ENCODE measurements around the gene DNAJB6. TPM values are rescaled to one million over a fixed set of nuclear protein-coding genes. Genes with fewer than 3 reads are reported as not detected.
"Not testable (repeated sequence)": the region's sequence is repeated elsewhere in the genome, so short reads cannot be mapped to it uniquely, and the experiment has no call there.

The DNAJB6 gene
- total RNA-seq, 1 donor from 2014 or later: 90.7 TPM

GRCh38 chr7:157438121-157439025, 101.6 kb downstream of the DNAJB6 start:
- intact Hi-C loops (cut with micrococcal nuclease): no loop called here

DNA sequence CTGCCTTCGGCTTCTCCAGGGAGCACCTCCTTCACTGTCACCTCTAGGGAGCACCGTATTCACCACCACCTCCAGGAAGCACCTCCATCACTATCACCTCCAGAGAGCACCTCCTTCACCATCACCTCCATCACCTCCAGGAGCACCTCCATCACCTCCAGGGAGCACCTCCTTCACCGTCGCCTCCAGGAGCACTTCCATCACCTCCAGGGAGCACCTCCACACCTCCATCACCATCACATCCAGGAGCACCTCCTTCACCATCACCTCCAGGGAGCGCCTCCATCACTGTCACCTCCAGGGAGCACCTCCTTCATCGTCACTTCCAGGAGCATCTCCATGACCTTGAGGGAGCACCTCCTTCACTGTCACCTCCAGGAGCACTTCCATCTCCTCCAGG, 102.3 kb downstream of the DNAJB6 start:
- intact Hi-C loops (cut with micrococcal nuclease): no loop called here

DNA sequence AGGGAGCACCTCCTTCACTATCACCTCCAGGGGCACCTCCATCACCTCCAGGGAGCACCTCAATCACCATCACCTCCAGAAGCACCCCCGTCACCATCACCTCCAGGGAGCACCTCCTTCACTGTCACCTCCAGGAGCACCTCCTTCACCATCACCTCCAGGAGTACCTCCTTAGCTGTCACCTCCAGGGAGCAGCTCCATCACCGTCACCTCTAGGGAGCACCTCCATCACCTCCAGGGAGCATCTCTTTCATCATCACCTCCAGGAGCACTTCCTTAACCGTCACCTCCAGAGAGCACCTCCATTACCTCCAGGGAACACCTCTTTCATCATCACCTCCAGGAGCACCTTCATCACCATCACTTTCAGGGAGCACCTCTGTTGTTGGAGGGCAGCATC, 103.0 kb downstream of the DNAJB6 start:
- intact Hi-C loops (cut with micrococcal nuclease): no loop called here

- intact Hi-C loops (cut with micrococcal nuclease): no loop called here
Observed at GRCh38 chr7:157440346-157441022, 103.7 kb downstream of the DNAJB6 start.

GRCh38 chr7:157441023-157441399, 104.2 kb downstream of the DNAJB6 start:
- intact Hi-C loops (cut with micrococcal nuclease): no loop called here

- intact Hi-C loops (cut with micrococcal nuclease): no loop called here
Observed at GRCh38 chr7:157442456-157442855, 105.7 kb downstream of the DNAJB6 start.

DNA sequence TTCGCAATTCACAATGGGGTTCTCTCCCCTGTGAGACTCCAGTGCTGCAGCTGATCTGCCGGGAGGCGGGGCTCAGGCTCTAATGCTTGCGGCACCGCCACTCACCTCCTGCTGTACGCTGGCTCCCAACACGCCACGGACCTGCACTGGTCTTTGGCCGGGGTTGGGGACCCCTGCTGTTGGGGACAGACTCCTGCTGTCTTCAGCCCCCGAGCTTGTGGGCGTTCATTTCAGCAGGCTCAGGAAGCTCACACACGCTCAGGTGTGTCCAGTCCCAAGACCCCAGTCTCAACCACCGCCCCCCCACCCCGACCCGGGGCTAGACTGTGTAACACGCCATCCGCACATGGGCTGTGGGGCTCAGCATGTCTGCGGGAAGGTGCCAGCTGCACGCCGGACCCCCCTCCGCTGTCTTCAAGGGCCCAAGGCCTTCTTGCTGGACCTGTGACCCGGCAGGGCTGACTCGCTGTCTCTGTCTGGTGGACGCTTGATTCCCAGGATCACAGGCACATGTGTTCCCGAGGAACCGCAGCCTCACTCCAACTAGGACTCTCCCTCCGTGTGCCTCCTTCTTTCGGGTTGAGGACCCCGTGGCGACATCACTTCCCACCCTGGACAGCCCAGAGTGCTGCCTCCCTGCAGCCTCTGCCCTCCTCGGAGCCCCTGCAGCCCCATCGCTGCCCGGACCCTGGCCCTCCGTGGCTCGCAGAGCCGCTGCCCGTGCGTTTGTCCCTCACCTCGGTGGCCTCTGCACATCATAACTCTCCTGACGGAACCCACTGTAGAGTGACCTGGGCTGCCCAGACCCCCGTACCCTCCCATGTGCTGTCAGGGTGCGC, 106.4 kb downstream of the DNAJB6 start:
- intact Hi-C loops (cut with micrococcal nuclease): no loop called here

- intact Hi-C loops (cut with micrococcal nuclease): no loop called here
Observed at GRCh38 chr7:157444011-157444842, 107.4 kb downstream of the DNAJB6 start.

GRCh38 chr7:157444843-157445135, 108.0 kb downstream of the DNAJB6 start:
- intact Hi-C loops (cut with micrococcal nuclease): no loop called here

DNA sequence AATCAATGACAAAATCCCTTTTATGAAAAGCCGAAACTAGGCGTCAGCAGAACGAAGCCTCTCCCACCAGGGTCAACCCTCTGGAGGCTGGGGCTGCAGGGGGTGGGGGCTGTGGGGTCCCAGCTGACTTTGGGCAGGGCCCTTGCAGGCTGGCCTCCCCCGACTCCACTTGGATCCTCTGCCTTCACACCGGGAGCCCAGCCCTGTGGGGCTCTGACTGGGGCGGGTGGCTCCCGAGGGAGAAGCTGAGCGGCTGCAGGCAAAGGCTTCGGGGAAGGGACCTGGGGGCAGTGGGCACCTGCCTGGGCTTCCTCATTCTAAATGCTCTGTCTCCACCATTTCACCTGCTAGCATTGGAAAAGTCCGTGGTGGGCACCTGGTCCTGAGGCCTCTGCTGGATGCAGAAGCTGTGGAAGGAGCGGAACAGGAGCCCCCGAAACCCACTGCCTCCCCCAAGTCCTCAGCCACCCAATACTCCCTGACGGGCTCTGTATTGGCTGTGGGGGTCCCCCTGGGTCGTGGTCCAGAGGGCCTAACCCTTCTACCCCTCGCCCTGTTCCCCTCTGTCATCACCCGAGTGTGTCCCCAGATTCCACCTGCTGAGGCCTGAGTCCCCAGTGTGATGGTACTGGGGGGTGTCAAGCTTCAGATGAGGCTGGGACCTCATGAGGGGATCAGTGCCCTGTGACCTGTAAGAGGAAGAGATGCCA, 108.6 kb downstream of the DNAJB6 start:
- intact Hi-C loops (cut with micrococcal nuclease): no loop called here

GRCh38 chr7:157445956-157446295, 109.1 kb downstream of the DNAJB6 start:
- intact Hi-C loops (cut with micrococcal nuclease): no loop called here

GRCh38 chr7:157446322-157446721, 109.5 kb downstream of the DNAJB6 start:
- intact Hi-C loops (cut with micrococcal nuclease): no loop called here

DNA sequence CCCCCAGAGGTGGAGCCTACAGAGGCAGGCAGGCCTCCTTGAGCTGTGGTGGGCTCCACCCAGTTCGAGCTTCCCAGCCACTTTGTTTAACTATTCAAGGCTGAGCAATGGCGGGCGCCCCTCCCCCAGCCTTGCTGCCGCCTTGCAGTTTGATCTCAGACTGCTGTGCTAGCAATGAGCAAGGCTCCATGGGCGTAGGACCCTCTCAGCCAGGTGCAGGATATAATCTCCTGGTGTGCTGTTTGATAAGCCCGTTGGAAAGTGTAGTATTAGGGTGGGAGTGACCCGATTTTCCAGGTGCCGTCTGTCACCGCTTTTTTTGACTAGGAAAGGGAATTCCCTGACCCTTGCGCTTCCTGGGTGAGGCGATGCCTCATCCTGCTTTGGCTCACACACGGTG, 117.2 kb downstream of the DNAJB6 start:
- intact Hi-C loops (cut with micrococcal nuclease): not testable (repeated sequence)

DNA sequence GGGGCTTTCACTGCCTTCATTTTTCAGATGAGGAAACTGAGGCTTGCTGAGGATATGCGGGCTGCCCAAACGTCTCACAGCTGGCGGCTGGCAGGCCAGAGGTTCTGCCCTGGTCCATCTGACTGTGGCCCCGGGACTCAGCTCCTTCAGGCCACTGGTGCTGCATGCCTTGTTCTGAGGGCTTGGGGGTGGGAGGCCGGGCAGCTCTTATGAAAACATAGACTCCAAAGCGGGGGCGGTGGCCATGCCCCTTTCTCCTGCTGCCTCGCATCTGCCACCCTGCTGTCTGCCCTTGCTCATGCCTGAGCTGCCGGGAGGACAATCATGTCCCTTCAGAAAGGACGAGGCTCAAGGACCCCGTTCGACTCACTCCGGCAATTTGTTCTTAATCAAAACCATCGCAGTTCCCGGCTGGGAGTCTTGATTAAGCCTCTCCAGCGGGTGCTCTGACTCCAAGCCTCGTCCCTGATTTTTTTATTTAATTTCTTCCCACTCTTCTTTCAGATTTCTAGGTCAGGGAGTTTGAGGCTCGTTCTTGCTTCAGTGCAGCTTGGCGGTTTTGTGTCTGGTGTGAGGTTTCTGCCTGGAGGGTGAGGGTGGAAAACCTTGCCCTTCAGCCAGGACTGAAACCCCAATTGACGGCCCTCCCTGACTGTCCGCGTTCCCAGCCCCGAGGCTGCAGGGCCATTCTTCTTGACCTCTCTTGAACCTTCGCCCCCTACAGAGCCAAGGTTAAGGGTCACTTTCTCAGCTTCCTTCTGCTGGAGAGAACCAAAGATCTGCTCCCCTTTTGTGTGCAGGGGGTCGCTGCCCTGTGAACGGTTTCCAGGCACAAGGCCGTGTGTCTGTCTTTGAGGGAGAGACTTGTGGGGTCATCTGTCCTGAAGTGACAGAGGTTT, 120.8 kb downstream of the DNAJB6 start:
- intact Hi-C loops (cut with micrococcal nuclease): no loop called here

DNA sequence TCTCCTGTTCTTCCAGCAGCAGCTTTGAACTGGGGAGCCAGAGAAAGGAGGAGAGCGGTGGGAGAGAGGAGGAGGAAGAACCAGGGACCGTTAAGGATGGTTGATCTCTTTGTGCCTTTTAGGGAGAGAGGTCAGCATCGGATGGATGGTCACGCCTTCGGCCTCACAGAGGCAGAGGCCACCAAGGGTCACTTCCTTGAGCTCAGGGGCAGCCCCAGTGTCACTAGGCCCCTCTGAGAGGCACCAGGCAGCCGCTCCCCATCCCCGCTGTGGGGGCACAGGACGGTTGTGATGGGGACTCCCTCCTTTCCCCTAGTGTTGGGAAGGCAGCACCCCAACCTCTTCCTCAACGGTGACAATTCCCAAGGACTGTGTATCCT, 121.4 kb downstream of the DNAJB6 start:
- intact Hi-C loops (cut with micrococcal nuclease): no loop called here

GRCh38 chr7:157459966-157460365, 123.2 kb downstream of the DNAJB6 start:
- intact Hi-C loops (cut with micrococcal nuclease): no loop called here

DNA sequence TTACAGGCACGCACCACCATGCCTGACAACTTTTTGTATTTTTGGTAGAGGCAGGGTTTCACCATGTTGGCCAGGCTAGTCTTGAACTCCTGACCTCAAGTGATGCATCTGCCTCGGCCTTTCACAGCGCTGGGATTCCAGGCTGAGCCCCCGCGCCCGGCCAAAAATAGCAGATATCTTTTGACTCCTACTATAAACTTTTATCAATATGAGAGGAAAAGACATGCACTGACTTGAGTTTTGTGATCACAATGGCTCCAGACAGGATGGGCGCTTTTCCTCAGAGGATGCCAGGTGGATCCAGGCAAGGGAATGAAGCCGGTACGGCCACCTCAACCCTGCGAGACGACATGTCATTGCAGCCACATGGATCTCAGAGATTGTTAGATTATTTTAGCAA, 123.9 kb downstream of the DNAJB6 start:
- intact Hi-C loops (cut with micrococcal nuclease): no loop called here

DNA sequence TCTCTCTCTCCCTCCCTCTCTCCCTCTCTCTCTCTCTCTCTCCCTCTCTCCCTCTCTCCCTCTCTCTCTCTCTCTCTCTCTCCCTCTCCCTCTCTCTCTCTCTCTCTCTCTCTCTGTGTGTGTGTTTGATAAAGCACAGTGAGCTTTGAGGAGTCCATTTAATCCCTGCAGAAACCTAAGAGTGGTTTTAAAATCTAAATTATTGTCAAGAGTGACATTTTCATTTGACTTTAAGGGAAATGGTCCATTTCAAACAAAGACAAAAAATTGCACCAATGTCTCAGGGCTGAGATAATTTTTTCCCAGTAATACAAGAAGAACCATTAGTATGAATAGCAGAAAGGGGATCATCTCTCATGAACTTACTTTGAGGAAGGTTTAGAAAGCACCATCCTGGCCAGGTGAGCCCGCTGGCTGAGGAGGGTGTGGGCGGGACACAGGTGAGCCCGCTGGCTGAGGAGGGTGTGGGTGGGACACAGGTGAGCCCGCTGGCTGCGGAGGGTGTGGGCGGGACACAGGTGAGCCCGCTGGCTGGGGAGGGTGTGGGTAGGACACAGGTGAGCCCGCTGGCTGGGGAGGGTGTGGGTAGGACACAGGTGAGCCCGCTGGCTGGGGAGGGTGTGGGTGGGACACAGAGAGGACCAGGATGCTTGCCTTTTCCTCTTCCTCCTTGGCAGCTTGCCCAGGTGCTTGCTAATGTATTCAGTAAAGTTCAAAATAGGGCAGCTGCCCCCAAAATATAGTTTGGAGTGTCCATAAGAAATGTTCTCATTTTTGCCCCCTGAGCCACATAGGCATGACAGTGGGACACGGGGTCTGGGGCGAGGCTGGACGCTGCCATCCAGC, 125.0 kb downstream of the DNAJB6 start:
- intact Hi-C loops (cut with micrococcal nuclease): no loop called here

DNA sequence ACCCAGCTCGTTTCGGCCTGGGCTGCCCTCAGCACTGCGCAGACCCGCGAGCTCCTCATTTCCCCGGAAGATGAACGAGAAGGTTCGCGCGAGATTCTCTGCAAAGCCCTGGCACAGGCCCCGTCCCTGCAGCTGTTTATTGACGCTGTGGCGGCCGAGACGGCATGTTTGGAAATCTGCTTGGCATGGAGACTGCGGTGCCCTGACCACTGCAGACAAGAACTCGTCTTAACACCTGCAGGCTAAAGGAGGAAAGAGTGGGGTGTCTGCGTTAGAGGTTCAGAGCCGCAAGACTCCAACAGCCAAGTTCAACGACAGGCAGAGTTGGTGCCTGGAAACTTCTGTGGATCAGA, 125.6 kb downstream of the DNAJB6 start:
- intact Hi-C loops (cut with micrococcal nuclease): no loop called here

All from T-helper 1 cell treated with Interleukin-12 subunit alpha and Interleukin-12 subunit beta and Interleukin-4 antibody, amounts not matched to agents 30 ng/mL and 1 ng/mL, for 36 hours (primary cell).